Measurements from ENCODE around the gene SCRT2.

The SCRT2 gene

GRCh38 chr20:673603-674001, 2.0 kb downstream of the SCRT2 start:
- Histone ChIP-seq H3K79me2 (ENCODE audit: low read length) (peaks cover 14% of the 10 kb centered on the region), H3K27ac (ENCODE audit: low read length) (peak overlapping the region; percentile 94), H3K36me3 (replicated peaks; ENCODE audit: low read depth, low read length) (peaks cover 9% of the 10 kb centered on the region), H3K4me1 (ENCODE audit: low read length) (peaks cover 81% of the 10 kb centered on the region), H4K20me1 (ENCODE audit: insufficient read depth, low read length) (no peaks in the 10 kb centered on the region), H3K9me3 (ENCODE audit: insufficient read depth, low read length) (no peaks in the 10 kb centered on the region), H3K27me3 (ENCODE audit: low read depth, low read length) (no peaks in the 10 kb centered on the region), H3K9ac (ENCODE audit: low read length) (peak overlapping the region; percentile 81), H2AFZ (ENCODE audit: low read depth, low read length) (no peak overlapping the region), H3K4me2 (ENCODE audit: low read length) (peak overlapping the region; percentile 94), H3K4me3 (ENCODE audit: low read length) (peak overlapping the region; percentile 71)
- TF ChIP-seq EZH2phosphoT487 (IDR thresholded peaks at IDR 0.05; ENCODE audit: low read depth) (no peak), CTCF (IDR thresholded peaks at IDR 0.05; ENCODE audit: low read depth, low read length) (no peak)

GRCh38 chr20:672963-673602, 2.5 kb downstream of the SCRT2 start:
- peak overlapping the region; percentile 94 for H3K27ac ChIP-seq (ENCODE audit: low read length)
- H3K4me3 ChIP-seq (ENCODE audit: low read length) = peak overlapping the region; percentile 71
- no peaks in the 10 kb centered on the region for H4K20me1 ChIP-seq (ENCODE audit: insufficient read depth, low read length)
- peak overlapping the region; percentile 94 for H3K4me2 ChIP-seq (ENCODE audit: low read length)
- H3K9me3 ChIP-seq (ENCODE audit: insufficient read depth, low read length) = no peaks in the 10 kb centered on the region
- TF ChIP-seq EZH2phosphoT487 (IDR thresholded peaks at IDR 0.05; ENCODE audit: low read depth) = no peak
- peak; percentile 69 for TF ChIP-seq CTCF (IDR thresholded peaks at IDR 0.05; ENCODE audit: low read depth, low read length)
- H3K4me1 ChIP-seq (ENCODE audit: low read length) = peaks cover 80% of the 10 kb centered on the region
- peak overlapping the region; percentile 81 for H3K9ac ChIP-seq (ENCODE audit: low read length)
- 0 out of 2 replicates have a peak overlapping the region, but pooled peaks have one; percentile 37 for H2AFZ ChIP-seq (ENCODE audit: low read depth, low read length)
- peaks cover 14% of the 10 kb centered on the region for H3K79me2 ChIP-seq (ENCODE audit: low read length)
- no peaks in the 10 kb centered on the region for H3K27me3 ChIP-seq (ENCODE audit: low read depth, low read length)
- H3K36me3 ChIP-seq (replicated peaks; ENCODE audit: low read depth, low read length) = peaks cover 9% of the 10 kb centered on the region

GRCh38 chr20:671252-672030, 4.2 kb downstream of the SCRT2 start:
- Histone ChIP-seq H3K36me3 (replicated peaks; ENCODE audit: low read depth, low read length) (peaks cover 9% of the 10 kb centered on the region), H3K9me3 (ENCODE audit: insufficient read depth, low read length) (no peaks in the 10 kb centered on the region), H3K9ac (ENCODE audit: low read length) (no peak overlapping the region; the same call in 1 of the 2 replicates), H3K4me2 (ENCODE audit: low read length) (peak overlapping the region; percentile 94; the same call in 1 of the 2 replicates), H4K20me1 (ENCODE audit: insufficient read depth, low read length) (no peaks in the 10 kb centered on the region), H3K79me2 (ENCODE audit: low read length) (peaks cover 14% of the 10 kb centered on the region), H3K4me3 (ENCODE audit: low read length) (no peak overlapping the region), H3K27me3 (ENCODE audit: low read depth, low read length) (no peaks in the 10 kb centered on the region), H2AFZ (ENCODE audit: low read depth, low read length) (no peak overlapping the region), H3K4me1 (ENCODE audit: low read length) (peaks cover 80% of the 10 kb centered on the region), H3K27ac (ENCODE audit: low read length) (peak overlapping the region; percentile 4; the same call in 1 of the 2 replicates)
- no peak for TF ChIP-seq EZH2phosphoT487 (IDR thresholded peaks at IDR 0.05; ENCODE audit: low read depth)
- TF ChIP-seq CTCF (IDR thresholded peaks at IDR 0.05; ENCODE audit: low read depth, low read length) = no peak

GRCh38 chr20:669573-669972, 6.0 kb downstream of the SCRT2 start:
- H3K4me1 ChIP-seq (ENCODE audit: low read length) = peaks cover 81% of the 10 kb centered on the region
- TF ChIP-seq EZH2phosphoT487 (IDR thresholded peaks at IDR 0.05; ENCODE audit: low read depth) = no peak
- TF ChIP-seq CTCF (IDR thresholded peaks at IDR 0.05; ENCODE audit: low read depth, low read length) = no peak
- no peaks in the 10 kb centered on the region for H4K20me1 ChIP-seq (ENCODE audit: insufficient read depth, low read length)
- no peaks in the 10 kb centered on the region for H3K9me3 ChIP-seq (ENCODE audit: insufficient read depth, low read length)
- H3K27ac ChIP-seq (ENCODE audit: low read length) = no peak overlapping the region
- no peak overlapping the region for H3K4me2 ChIP-seq (ENCODE audit: low read length)
- peaks cover 9% of the 10 kb centered on the region for H3K36me3 ChIP-seq (replicated peaks; ENCODE audit: low read depth, low read length)
- no peak overlapping the region for H3K4me3 ChIP-seq (ENCODE audit: low read length)
- peaks cover 14% of the 10 kb centered on the region for H3K79me2 ChIP-seq (ENCODE audit: low read length)
- H2AFZ ChIP-seq (ENCODE audit: low read depth, low read length) = no peak overlapping the region
- no peaks in the 10 kb centered on the region for H3K27me3 ChIP-seq (ENCODE audit: low read depth, low read length)
- no peak overlapping the region for H3K9ac ChIP-seq (ENCODE audit: low read length)

Measured in OCI-LY3 (cell line).